ENCODE results near the gene LILRB1. TPM values are rescaled to one million over a fixed set of nuclear protein-coding genes. Genes with fewer than 3 reads are reported as not detected.
"Not testable (repeated sequence)": the region's sequence is repeated elsewhere in the genome, so short reads cannot be mapped to it uniquely, and the experiment has no call there.

The LILRB1 gene
- total RNA-seq, 1 donor from 2014 or later = not detected

GRCh38 chr19:54630782-54631181 is 498 bp downstream of the LILRB1 start:
- no peak overlapping the region for H3K4me3 Mint-ChIP-seq
- peaks cover 33% of the 10 kb centered on the region for H3K9me3 Mint-ChIP-seq
- H3K4me1 Mint-ChIP-seq = no peaks in the 10 kb centered on the region
- H3K27me3 Mint-ChIP-seq (ENCODE audit: low read depth) = no peaks in the 10 kb centered on the region
- no peak for DNase-seq (ENCODE audit: low spot score in 2 of 2, unreplicated experiment in 2 of 2)
- H3K27ac Mint-ChIP-seq = no peak overlapping the region
- TF ChIP-seq CTCF (IDR thresholded peaks at IDR 0.05; ENCODE audit: unreplicated experiment) = no peak
- H3K36me3 Mint-ChIP-seq = peaks cover 4% of the 10 kb centered on the region

GRCh38 chr19:54631489-54632337 is 1.4 kb downstream of the LILRB1 start:
- not testable (repeated sequence) for H3K4me3 Mint-ChIP-seq; H3K27me3 Mint-ChIP-seq (ENCODE audit: low read depth); H3K4me1 Mint-ChIP-seq; H3K36me3 Mint-ChIP-seq; H3K27ac Mint-ChIP-seq; DNase-seq (ENCODE audit: low spot score in 2 of 2, unreplicated experiment in 2 of 2)
- peaks cover 24% of the 10 kb centered on the region for H3K9me3 Mint-ChIP-seq

- DNase-seq (ENCODE audit: low spot score in 2 of 2, unreplicated experiment in 2 of 2); H3K4me3 Mint-ChIP-seq; H3K27ac Mint-ChIP-seq; H3K4me1 Mint-ChIP-seq; H3K36me3 Mint-ChIP-seq; H3K27me3 Mint-ChIP-seq (ENCODE audit: low read depth): not testable (repeated sequence)
- peaks cover 25% of the 10 kb centered on the region for H3K9me3 Mint-ChIP-seq
Measured at GRCh38 chr19:54632517-54632916, 2.2 kb downstream of the LILRB1 start.

- peaks cover 24% of the 10 kb centered on the region for H3K9me3 Mint-ChIP-seq
Measured at GRCh38 chr19:54633401-54633800, 3.1 kb downstream of the LILRB1 start.

GRCh38 chr19:54636081-54636480 is 5.8 kb downstream of the LILRB1 start:
- not testable (repeated sequence) for H3K4me3 Mint-ChIP-seq; H3K27ac Mint-ChIP-seq; DNase-seq (ENCODE audit: low spot score in 2 of 2, unreplicated experiment in 2 of 2); H3K27me3 Mint-ChIP-seq (ENCODE audit: low read depth); H3K36me3 Mint-ChIP-seq; H3K4me1 Mint-ChIP-seq
- peaks cover 40% of the 10 kb centered on the region for H3K9me3 Mint-ChIP-seq

More at GRCh38 chr19:54633401-54633800, 3.1 kb downstream of the LILRB1 start:
- no peak for DNase-seq (ENCODE audit: low spot score in 2 of 2, unreplicated experiment in 2 of 2)
- no peak overlapping the region for H3K27ac Mint-ChIP-seq
- peaks cover 4% of the 10 kb centered on the region for H3K36me3 Mint-ChIP-seq
- no peak overlapping the region for H3K4me3 Mint-ChIP-seq
- no peak for TF ChIP-seq CTCF (IDR thresholded peaks at IDR 0.05; ENCODE audit: unreplicated experiment)
- no peaks in the 10 kb centered on the region for H3K4me1 Mint-ChIP-seq
- H3K27me3 Mint-ChIP-seq (ENCODE audit: low read depth) = no peaks in the 10 kb centered on the region

GRCh38 chr19:54638683-54639082 is 8.4 kb downstream of the LILRB1 start:
- Mint-ChIP-seq H3K27ac (no peak overlapping the region), H3K9me3 (peaks cover 46% of the 10 kb centered on the region), H3K27me3 (ENCODE audit: low read depth) (no peaks in the 10 kb centered on the region), H3K4me3 (no peak overlapping the region), H3K4me1 (no peaks in the 10 kb centered on the region), H3K36me3 (peaks cover 2% of the 10 kb centered on the region)
- TF ChIP-seq CTCF (IDR thresholded peaks at IDR 0.05; ENCODE audit: unreplicated experiment) = no peak
- no peak for DNase-seq (ENCODE audit: low spot score in 2 of 2, unreplicated experiment in 2 of 2)

GRCh38 chr19:54642953-54643352 is 12.7 kb downstream of the LILRB1 start:
- not testable (repeated sequence) for H3K27ac Mint-ChIP-seq; DNase-seq (ENCODE audit: low spot score in 2 of 2, unreplicated experiment in 2 of 2); H3K27me3 Mint-ChIP-seq (ENCODE audit: low read depth); H3K4me3 Mint-ChIP-seq; H3K4me1 Mint-ChIP-seq; H3K36me3 Mint-ChIP-seq
- peaks cover 58% of the 10 kb centered on the region for H3K9me3 Mint-ChIP-seq

GRCh38 chr19:54643583-54643982 is 13.3 kb downstream of the LILRB1 start:
- H3K36me3 Mint-ChIP-seq; H3K27me3 Mint-ChIP-seq (ENCODE audit: low read depth); DNase-seq (ENCODE audit: low spot score in 2 of 2, unreplicated experiment in 2 of 2); H3K4me3 Mint-ChIP-seq; H3K27ac Mint-ChIP-seq; H3K4me1 Mint-ChIP-seq: not testable (repeated sequence)
- peaks cover 62% of the 10 kb centered on the region for H3K9me3 Mint-ChIP-seq

Data from mesothelial cell of epicardium (in vitro differentiated cells).